ENCODE results near the gene ANK2.

ANK2 gene

DNA sequence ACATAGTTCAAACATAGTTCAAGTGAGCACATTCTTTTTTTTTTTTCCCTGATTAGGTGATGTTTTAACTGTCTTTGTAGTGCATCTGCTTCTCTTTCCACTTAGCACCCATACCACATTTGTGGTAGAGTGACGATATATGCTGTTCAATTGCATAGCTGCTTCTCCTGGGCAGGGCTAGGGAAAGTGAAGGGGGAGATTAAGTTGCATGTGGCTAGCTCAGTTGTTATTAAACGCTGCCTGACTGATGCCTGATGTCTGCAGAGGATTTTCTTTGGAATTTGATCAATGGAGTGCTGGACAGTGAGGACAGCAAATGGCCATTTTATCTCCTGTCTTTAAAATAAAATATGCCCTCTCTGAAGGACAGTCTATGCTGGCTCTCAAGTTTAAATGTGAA lies 63.7 kb downstream of the ANK2 start:
- in situ Hi-C loops (cut with HindIII; ENCODE audit: low pct_unique_long_range_greater_than_20kb, low sequenced_read_pairs): no loop called here
- no peak for DNase-seq (ENCODE audit: low read depth in 1 of 2, low spot score in 1 of 2)
- no peak for TF ChIP-seq JUND (IDR thresholded peaks at IDR 0.05; ENCODE audit: low read depth)

DNA sequence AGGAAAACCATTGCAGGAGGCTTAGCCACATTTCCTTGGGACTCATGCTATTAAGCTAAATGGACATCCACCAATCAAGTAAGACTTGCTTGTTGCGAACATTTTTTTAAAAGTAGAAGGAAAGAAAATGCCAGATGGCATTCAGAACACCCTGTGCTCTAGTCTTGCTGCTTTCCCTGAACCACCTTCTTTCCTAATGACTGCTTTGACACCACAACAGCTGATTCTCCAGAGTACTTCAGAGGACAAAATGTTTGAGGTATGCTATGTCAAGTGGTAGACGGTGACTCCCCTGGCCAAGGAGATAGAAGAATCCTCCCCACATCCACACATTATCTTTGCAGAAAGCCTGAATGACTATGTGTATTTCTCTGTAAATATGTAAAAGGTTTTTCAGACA lies 65.4 kb downstream of the ANK2 start:
- TF ChIP-seq JUND (IDR thresholded peaks at IDR 0.05; ENCODE audit: low read depth): no peak
- no peak for DNase-seq (ENCODE audit: low read depth in 1 of 2, low spot score in 1 of 2)
- in situ Hi-C loops (cut with HindIII; ENCODE audit: low pct_unique_long_range_greater_than_20kb, low sequenced_read_pairs): no loop called here

DNA sequence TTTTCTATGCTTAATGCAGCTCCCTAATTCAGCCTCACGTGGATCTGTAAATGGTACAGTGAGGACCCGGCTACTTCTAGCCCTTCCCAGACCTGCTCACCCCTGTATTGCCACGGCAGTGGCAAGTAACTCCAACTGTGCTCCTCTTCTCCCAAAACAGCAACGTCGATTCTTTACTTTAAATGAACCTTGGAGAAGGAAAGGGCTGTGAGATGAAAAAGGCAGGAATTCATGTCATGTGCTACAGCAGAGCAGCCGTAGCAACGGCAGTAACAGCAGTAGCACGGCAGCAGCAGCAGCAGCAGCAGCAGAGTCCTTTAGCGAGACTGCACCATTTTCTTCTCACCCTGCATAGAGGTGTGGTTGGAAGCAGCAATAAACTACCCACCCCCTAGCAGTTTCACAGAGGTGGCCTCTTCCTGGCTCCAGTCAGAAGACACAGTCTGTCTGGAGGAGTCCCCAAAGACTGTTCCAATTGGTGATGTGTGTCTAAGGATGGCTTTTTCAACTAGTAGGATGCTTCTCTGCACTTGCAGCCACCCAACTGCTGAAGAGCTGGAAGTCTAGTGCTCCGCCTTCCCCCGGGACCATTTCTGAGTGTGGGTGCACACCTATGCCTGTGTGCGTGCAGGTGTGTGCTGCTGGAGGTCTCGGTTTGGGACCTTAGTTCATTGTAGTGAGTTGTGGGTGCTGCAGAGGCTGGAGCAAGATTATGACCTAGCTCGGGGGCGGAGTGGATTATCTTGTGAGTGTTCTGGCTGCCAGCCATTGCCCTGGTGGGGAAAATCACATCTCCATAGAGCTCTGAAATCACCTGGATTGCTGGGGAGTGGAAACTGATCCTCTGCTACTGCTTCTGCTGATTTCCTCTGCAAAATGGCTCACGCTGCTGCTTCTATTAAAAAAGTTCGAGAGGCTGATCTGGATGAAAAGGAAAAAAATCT lies 67.2 kb downstream of the ANK2 start:
- no peak for TF ChIP-seq JUND (IDR thresholded peaks at IDR 0.05; ENCODE audit: low read depth)
- in situ Hi-C loops (cut with HindIII; ENCODE audit: low pct_unique_long_range_greater_than_20kb, low sequenced_read_pairs): no loop called here
- DNase-seq (ENCODE audit: low read depth in 1 of 2, low spot score in 1 of 2): peak in 1 of 2 experiments; percentile 38

DNA sequence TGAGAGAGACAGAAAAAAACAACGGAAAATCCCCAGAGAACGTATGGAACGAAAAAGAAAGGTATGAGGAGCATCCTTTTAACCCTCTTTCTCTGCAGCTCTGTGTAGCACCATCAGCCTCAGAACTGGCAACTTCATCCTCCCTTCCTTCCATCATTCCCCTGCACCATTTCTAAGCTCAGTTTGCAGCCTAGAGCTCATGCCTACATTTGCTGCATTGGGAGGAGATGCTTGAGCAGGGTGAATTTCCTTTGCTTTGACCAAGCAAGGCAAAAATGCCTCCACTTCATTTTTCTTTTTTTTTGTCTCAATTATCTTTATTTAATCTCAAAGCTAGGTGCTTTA lies 67.9 kb downstream of the ANK2 start:
- DNase-seq (ENCODE audit: low read depth in 1 of 2, low spot score in 1 of 2): no peak
- no peak for TF ChIP-seq JUND (IDR thresholded peaks at IDR 0.05; ENCODE audit: low read depth)

DNA sequence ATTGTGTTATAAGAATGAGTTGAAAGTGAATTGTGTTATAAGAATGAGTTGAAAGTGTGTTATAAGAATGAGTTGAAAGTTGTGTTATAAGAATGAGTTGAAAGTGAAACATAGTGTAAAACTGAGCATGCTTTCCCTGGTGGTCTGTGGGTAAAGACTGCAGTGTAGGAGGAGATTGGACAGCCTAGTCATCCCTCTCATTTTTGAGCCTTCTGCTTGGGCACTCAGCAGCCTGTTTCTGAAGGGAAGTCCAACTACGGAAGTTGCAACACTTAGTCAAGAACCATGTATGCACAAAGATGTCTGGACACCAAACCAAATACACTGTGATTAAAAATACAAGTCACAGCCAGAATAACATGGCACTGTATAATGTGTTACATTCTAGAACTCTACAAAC lies 72.6 kb downstream of the ANK2 start:
- no peak for DNase-seq (ENCODE audit: low read depth in 1 of 2, low spot score in 1 of 2)
- TF ChIP-seq JUND (IDR thresholded peaks at IDR 0.05; ENCODE audit: low read depth): no peak
- in situ Hi-C loops (cut with HindIII; ENCODE audit: low pct_unique_long_range_greater_than_20kb, low sequenced_read_pairs): no loop called here

More for the DNA sequence above, 67.9 kb downstream of the ANK2 start:
- in situ Hi-C loops (cut with HindIII; ENCODE audit: low pct_unique_long_range_greater_than_20kb, low sequenced_read_pairs): no loop called here

DNA sequence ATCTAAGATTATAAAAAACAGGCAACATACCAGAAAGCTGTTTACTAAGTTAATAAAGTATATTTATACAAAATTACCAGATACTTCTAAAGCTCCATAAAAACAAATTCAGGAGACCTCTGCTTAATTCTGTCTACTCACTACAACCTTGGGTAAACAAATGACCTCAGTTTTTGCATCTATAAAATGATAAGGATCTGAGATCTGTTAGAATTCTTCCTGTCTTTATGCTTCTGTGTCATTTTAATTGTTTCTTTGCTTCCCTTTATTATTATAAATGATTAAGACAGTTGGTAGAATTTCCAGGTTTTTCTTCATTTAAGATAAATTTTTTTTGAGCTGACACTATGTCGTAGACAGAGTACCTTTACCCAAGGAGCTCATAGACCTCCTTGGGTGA lies 76.0 kb downstream of the ANK2 start:
- no peak for DNase-seq (ENCODE audit: low read depth in 1 of 2, low spot score in 1 of 2)
- no peak for TF ChIP-seq JUND (IDR thresholded peaks at IDR 0.05; ENCODE audit: low read depth)
- in situ Hi-C loops (cut with HindIII; ENCODE audit: low pct_unique_long_range_greater_than_20kb, low sequenced_read_pairs): no loop called here

DNA sequence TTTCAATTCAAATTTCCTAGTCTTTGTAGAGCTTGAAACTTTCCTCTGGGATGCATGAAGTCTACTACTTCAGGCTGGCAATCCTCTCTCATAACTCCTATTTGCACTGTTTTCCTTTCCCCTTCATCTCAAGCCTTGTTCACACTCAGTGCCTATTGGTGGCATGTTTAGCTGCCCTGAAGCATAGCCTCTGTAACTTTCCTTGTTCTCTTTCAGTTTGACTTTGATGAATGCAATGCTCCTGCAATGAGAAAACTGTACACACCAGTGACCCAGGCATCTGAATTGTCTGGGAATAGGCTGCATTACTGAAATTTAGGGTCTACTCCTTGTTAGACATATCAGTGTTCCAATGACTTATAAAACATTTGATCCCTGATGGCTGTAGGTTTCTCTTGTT lies 81.7 kb downstream of the ANK2 start:
- no peak for DNase-seq (ENCODE audit: low read depth in 1 of 2, low spot score in 1 of 2)
- in situ Hi-C loops (cut with HindIII; ENCODE audit: low pct_unique_long_range_greater_than_20kb, low sequenced_read_pairs): no loop called here
- no peak for TF ChIP-seq JUND (IDR thresholded peaks at IDR 0.05; ENCODE audit: low read depth)

DNA sequence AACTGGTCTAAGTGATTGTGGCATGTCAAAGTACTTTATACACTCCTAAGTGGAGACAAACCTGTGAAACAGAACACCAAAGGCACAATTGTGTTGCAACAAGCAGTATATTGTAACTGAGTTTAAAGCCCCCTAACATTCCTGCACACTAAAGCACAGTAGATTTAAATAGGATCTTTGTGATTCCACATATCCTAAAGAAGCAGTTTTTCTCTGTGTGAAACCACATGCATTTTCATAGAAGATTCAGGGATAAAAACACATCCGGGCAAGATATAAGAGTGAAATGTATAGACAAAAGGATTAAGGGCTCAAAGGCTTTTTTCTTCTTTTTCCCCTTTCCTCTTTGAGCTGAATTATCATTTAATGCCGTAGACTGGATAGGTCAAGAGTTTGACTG lies 82.2 kb downstream of the ANK2 start:
- no peak for TF ChIP-seq JUND (IDR thresholded peaks at IDR 0.05; ENCODE audit: low read depth)

DNA sequence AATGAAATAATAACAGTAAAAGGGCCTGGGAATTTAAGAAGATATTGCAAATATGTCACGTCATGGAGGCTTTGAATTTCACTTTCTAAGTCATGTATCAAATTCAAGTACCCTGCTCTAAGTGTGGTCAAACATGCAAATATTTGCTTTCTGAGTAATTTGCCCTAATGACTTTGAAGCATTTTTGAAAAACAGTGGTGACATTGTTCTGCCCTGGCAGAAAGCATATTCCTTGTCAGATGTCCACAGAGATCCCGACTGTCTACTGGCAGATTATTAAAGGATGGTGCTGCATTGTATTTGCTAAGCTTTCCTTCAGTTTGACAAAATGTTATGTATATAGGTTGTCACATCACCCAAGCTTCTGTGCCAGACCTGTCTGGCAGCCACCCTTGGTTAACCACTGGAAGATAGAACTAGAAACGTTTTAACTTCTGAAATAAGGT lies 92.5 kb downstream of the ANK2 start:
- TF ChIP-seq JUND (IDR thresholded peaks at IDR 0.05; ENCODE audit: low read depth): no peak
- in situ Hi-C loops (cut with HindIII; ENCODE audit: low pct_unique_long_range_greater_than_20kb, low sequenced_read_pairs): no loop called here
- DNase-seq (ENCODE audit: low read depth in 1 of 2, low spot score in 1 of 2): peak in 1 of 2 experiments; percentile 55

More for the DNA sequence above, 82.2 kb downstream of the ANK2 start:
- in situ Hi-C loops (cut with HindIII; ENCODE audit: low pct_unique_long_range_greater_than_20kb, low sequenced_read_pairs): no loop called here
- DNase-seq (ENCODE audit: low read depth in 1 of 2, low spot score in 1 of 2): no peak

DNA sequence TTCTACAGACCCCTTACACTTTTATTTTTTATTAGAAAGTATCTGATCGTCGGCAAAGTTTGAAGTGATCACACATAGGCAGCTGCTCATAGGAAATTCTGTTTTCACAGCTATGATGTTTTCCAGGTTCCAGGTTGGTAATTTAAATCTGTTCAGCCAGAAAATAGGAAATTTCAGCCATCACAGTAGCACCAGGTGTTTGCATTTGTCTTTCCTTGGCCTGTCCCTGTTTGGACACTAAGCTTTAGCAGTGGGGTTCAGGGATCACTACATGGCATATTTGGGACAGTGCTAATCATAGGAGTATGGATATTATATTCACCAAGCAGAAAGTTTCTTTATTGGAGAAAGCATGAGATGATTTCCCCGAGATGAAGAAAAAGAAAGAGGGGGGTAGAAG lies 92.9 kb downstream of the ANK2 start:
- DNase-seq (ENCODE audit: low read depth in 1 of 2, low spot score in 1 of 2): no peak
- in situ Hi-C loops (cut with HindIII; ENCODE audit: low pct_unique_long_range_greater_than_20kb, low sequenced_read_pairs): no loop called here
- no peak for TF ChIP-seq JUND (IDR thresholded peaks at IDR 0.05; ENCODE audit: low read depth)

DNA sequence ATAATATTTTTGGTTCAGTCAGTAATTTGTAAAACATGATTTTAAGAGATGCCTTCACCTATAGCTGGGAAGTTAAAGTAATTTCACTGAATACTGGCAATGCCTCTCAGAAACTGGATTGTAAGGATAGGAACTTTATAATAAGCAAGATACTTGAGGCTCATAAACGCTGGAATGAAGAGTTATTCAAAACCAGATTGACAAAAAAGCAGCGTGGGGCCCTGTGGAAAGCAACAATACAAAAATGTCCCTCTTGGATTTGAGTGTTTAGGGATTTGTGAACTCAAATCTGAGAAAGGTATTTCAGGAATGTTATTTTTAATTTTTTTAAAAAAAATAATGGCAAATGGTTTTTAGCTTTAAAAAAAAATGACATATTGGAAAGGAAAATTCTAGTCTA lies 94.6 kb downstream of the ANK2 start:
- DNase-seq (ENCODE audit: low read depth in 1 of 2, low spot score in 1 of 2): no peak
- in situ Hi-C loops (cut with HindIII; ENCODE audit: low pct_unique_long_range_greater_than_20kb, low sequenced_read_pairs): no loop called here
- TF ChIP-seq JUND (IDR thresholded peaks at IDR 0.05; ENCODE audit: low read depth): no peak

DNA sequence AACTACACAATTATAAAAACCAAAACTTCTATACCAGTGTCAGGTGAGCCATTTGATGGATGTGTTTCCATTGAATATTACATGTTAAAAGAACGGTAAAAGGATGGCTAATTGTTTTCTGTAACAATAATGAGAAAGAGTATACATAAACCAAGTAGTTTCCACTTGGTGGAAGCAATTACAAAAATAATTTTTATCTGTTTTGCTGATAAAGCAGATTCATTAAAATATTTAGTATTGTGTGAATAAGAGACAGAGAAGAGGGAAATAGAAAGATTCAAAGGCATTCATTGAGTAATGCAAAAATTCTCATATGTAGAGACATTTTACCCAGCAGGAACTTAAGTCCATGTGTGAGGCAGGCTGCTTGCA lies 95.7 kb downstream of the ANK2 start:
- TF ChIP-seq JUND (IDR thresholded peaks at IDR 0.05; ENCODE audit: low read depth): no peak

DNA sequence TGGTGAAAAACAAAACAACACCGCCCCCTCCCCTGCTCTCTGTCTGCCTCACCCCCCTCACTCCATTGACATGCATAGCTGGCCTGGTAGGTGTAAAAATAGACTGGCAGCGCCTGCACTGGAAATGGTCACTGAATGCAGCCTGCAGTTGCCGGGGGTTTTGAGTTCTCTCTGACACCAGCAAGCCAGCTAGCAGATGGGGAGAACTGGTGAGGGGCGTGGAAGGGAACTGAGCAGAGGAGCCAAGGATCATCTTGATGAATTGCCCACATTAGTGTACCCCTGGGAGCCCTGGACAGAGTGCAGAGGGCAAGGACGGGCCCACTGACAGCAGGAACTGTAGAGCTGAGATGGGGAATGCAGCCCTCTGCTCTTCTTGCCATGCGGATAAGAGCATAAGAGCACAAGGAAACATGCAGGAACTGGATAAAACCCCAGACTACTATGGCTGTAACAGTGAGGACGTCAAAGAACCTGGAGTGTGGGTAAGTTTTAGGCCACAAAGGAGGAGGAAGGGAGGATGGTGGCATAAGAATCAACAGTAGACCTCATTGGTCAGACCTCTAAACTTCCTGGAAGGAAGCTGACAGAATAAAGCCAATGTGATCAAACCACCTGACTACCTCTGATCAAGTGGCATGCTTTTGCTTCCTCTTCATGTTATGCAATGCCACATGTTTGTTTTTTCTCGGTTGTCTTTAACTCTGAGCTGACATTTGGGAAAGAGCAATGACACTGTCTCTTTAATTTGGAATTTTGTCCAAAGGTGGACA lies 96.3 kb downstream of the ANK2 start:
- in situ Hi-C loops (cut with HindIII; ENCODE audit: low pct_unique_long_range_greater_than_20kb, low sequenced_read_pairs): no loop called here
- TF ChIP-seq JUND (IDR thresholded peaks at IDR 0.05; ENCODE audit: low read depth): no peak
- peak in 1 of 2 experiments; percentile 6 for DNase-seq (ENCODE audit: low read depth in 1 of 2, low spot score in 1 of 2)

More for the DNA sequence above, 95.7 kb downstream of the ANK2 start:
- no peak for DNase-seq (ENCODE audit: low read depth in 1 of 2, low spot score in 1 of 2)
- in situ Hi-C loops (cut with HindIII; ENCODE audit: low pct_unique_long_range_greater_than_20kb, low sequenced_read_pairs): no loop called here
